H1 (cell line): ENCODE results near the gene CSHL1. TPM values are rescaled to one million over a fixed set of nuclear protein-coding genes. Genes with fewer than 3 reads are reported as not detected.
"Not testable (repeated sequence)": the region's sequence is repeated elsewhere in the genome, so short reads cannot be mapped to it uniquely, and the experiment has no call there.

Source experiments
- CTCF ChIA-PET: fragments of 300-600 bp; sonication (Branson Sonifier 250); formaldehyde crosslinking; loops from one replicate; lab custom pipeline; 2021; ENCODE audit not compliant: partially characterized antibody; lab: Charles Lee
- POLR2A ChIA-PET: fragments of 300-600 bp; sonication (Branson Sonifier 250); formaldehyde crosslinking; loops from one replicate; lab custom pipeline; 2021; ENCODE audit warnings: inconsistent platforms; ENCODE audit not compliant: partially characterized antibody; lab: Charles Lee
- DNase-seq, 2 experiments: peaks; one replicate each; pipeline versions ENCODE4 v3.0.0 to v3.0.0-alpha.2; 2010 to 2022; ENCODE audit warnings: low spot score in 2 of 2, low read depth in 1 of 2, mixed read lengths in 1 of 2
- FAIRE-seq: peaks from 2 replicates; lab custom pipeline; 2011; peaks lifted over from hg19 to GRCh38; lab: Jason Lieb, UNC
- H2AFZ ChIP-seq: 2 replicates; pipeline ENCODE4 v1.8.1; 2012; ENCODE audit warnings: low read length, inconsistent platforms
- H2AK5ac ChIP-seq: 2 replicates; pipeline ENCODE4 v1.6.1; 2013; ENCODE audit warnings: low read depth, low read length
- H2BK120ac ChIP-seq: replicated peaks from 2 replicates; pipeline ENCODE3; 2013; ENCODE audit warnings: low read depth, low read length, inconsistent platforms
- H2BK12ac ChIP-seq: 2 replicates; pipeline ENCODE4 v1.6.1; 2013; ENCODE audit warnings: low read depth, low read length
- H2BK15ac ChIP-seq: 2 replicates; pipeline ENCODE4 v1.6.1; 2013; ENCODE audit warnings: low read length
- H2BK20ac ChIP-seq: 2 replicates; pipeline ENCODE4 v1.6.1; 2013; ENCODE audit warnings: low read length
- H2BK5ac ChIP-seq: 2 replicates; pipeline ENCODE4 v1.6.1; 2013; ENCODE audit warnings: low read depth, low read length
- H3K14ac ChIP-seq: 2 replicates; pipeline ENCODE4 v1.6.1; 2013; ENCODE audit warnings: inconsistent platforms; ENCODE audit not compliant: insufficient read length
- H3K18ac ChIP-seq: 2 replicates; pipeline ENCODE4 v1.6.1; 2013; ENCODE audit warnings: low read length; ENCODE audit errors: extremely low read depth
- H3K23ac ChIP-seq: 2 replicates; pipeline ENCODE4 v1.6.1; 2013; ENCODE audit warnings: inconsistent platforms; ENCODE audit not compliant: insufficient read length
- H3K23me2 ChIP-seq: 2 replicates; pipeline ENCODE4 v1.6.1; 2013; ENCODE audit warnings: low read depth, low read length
- H3K27ac ChIP-seq: 2 replicates; pipeline ENCODE4 v1.6.1; 2011; ENCODE audit warnings: low read depth, low read length, inconsistent platforms
- H3K27me3 ChIP-seq, 4 experiments: replicated peaks in 1 of 4; 1 replicate in 1 of 4; 2 replicates in 3 of 4; pipeline versions ENCODE4 v1.6.1 to v1.8.1; 2011 to 2013; ENCODE audit warnings: low read length in 3 of 4, mild to moderate bottlenecking in 3 of 4, inconsistent platforms in 2 of 4, mixed read lengths in 2 of 4, moderate library complexity in 1 of 4; ENCODE audit not compliant: control insufficient read depth in 3 of 4, insufficient read depth in 3 of 4; ENCODE audit errors: extremely low read depth in 1 of 4
- H3K36me3 ChIP-seq, 4 experiments: 2 replicates each; pipeline versions ENCODE4 v1.6.1 to v1.8.1; 2011 to 2013; ENCODE audit warnings: mild to moderate bottlenecking in 4 of 4, low read length in 3 of 4, moderate library complexity in 2 of 4, control low read depth in 1 of 4, inconsistent platforms in 1 of 4; ENCODE audit not compliant: insufficient read depth in 4 of 4, control insufficient read depth in 2 of 4
- H3K4ac ChIP-seq: replicated peaks from 2 replicates; pipeline ENCODE3; 2013; ENCODE audit warnings: low read length, low read depth, mixed read lengths, inconsistent platforms; ENCODE audit not compliant: insufficient read length
- H3K4me1 ChIP-seq, 4 experiments: replicated peaks in 1 of 4; 1 replicate in 1 of 4; 2 replicates in 3 of 4; pipeline versions ENCODE4 v1.6.1 to v1.8.1; 2011 to 2013; ENCODE audit warnings: low read length in 3 of 4, inconsistent platforms in 2 of 4, mixed read lengths in 1 of 4; ENCODE audit not compliant: insufficient read depth in 4 of 4, control insufficient read depth in 3 of 4
- H3K4me2 ChIP-seq, 2 experiments: 2 replicates each; pipeline versions ENCODE4 v1.6.1 to v1.8.1; 2011 to 2013; ENCODE audit warnings: low read depth in 2 of 2, low read length in 2 of 2, control low read depth in 1 of 2, inconsistent platforms in 1 of 2, mild to moderate bottlenecking in 1 of 2; ENCODE audit not compliant: insufficient read depth in 1 of 2
- H3K4me3 ChIP-seq, 4 experiments: fragments of 200-600, 300-600 bp in 1 of 4; sonication (generic), shearing (Covaris generic), sonication (Bioruptor Twin) in 1 of 4; 2 replicates each; pipeline versions ENCODE4 v1.5.1 to v1.8.1; 2011 to 2016; ENCODE audit warnings: low read length in 4 of 4, low read depth in 3 of 4, control low read depth in 2 of 4, inconsistent platforms in 2 of 4, mild to moderate bottlenecking in 2 of 4, mixed read lengths in 1 of 4, moderate library complexity in 1 of 4; ENCODE audit not compliant: insufficient read depth in 2 of 4; ENCODE audit errors: extremely low read depth in 1 of 4
- H3K56ac ChIP-seq: replicated peaks from 2 replicates; pipeline ENCODE3; 2013; ENCODE audit warnings: low read depth, mild to moderate bottlenecking, mixed read lengths, low read length, inconsistent platforms; ENCODE audit not compliant: insufficient read length
- H3K79me1 ChIP-seq: 2 replicates; pipeline ENCODE4 v1.6.1; 2013; ENCODE audit warnings: low read depth, low read length, control low read depth
- H3K79me2 ChIP-seq, 2 experiments: 2 replicates each; pipeline versions ENCODE4 v1.6.1 to v1.8.1; 2012 to 2013; ENCODE audit warnings: low read length in 2 of 2, mild to moderate bottlenecking in 2 of 2, inconsistent platforms in 1 of 2; ENCODE audit not compliant: insufficient read depth in 2 of 2, control insufficient read depth in 1 of 2
- H3K9ac ChIP-seq, 4 experiments: replicated peaks in 1 of 4; 1 replicate in 1 of 4; 2 replicates in 3 of 4; pipeline versions ENCODE4 v1.6.1 to v1.8.1; 2011 to 2013; ENCODE audit warnings: low read depth in 3 of 4, low read length in 3 of 4, control low read depth in 2 of 4, mild to moderate bottlenecking in 2 of 4, moderate library complexity in 2 of 4, inconsistent platforms in 1 of 4; ENCODE audit errors: extremely low read depth in 1 of 4
- H3K9me3 ChIP-seq, 2 experiments: 2 replicates each; pipeline versions ENCODE4 v1.6.1 to v1.8.1; 2012 to 2013; ENCODE audit warnings: mild to moderate bottlenecking in 2 of 2, moderate library complexity in 2 of 2, control low read depth in 1 of 2, inconsistent platforms in 1 of 2, low read depth in 1 of 2, low read length in 1 of 2, mixed read lengths in 1 of 2; ENCODE audit not compliant: insufficient read depth in 2 of 2
- H4K20me1 ChIP-seq, 2 experiments: replicated peaks in 1 of 2; 2 replicates each; pipeline versions ENCODE3 to v1.8.1; 2011 to 2013; ENCODE audit warnings: inconsistent platforms in 2 of 2, low read length in 2 of 2, mild to moderate bottlenecking in 1 of 2; ENCODE audit not compliant: insufficient read depth in 2 of 2, control insufficient read depth in 1 of 2
- H4K5ac ChIP-seq: 2 replicates; pipeline ENCODE4 v1.6.1; 2013; ENCODE audit warnings: low read length, low read depth, mixed read lengths, inconsistent platforms; ENCODE audit not compliant: insufficient read length
- H4K8ac ChIP-seq: 2 replicates; pipeline ENCODE4 v1.8.0; 2013; ENCODE audit warnings: mild to moderate bottlenecking, moderate library complexity, low read length, inconsistent platforms; ENCODE audit not compliant: insufficient read depth; ENCODE audit errors: extremely low read depth
- H4K91ac ChIP-seq: replicated peaks from 2 replicates; pipeline ENCODE3; 2013; ENCODE audit warnings: low read length, mixed read lengths, inconsistent platforms; ENCODE audit not compliant: insufficient read length
- WGBS, 2 experiments: shearing (Covaris generic) in 1 of 2; methylation state at CpG; one replicate each; pipeline versions ENCODE4 v1.1.6 to v1.1.7; 2013 to 2015; ENCODE audit warnings: low lambda C conversion rate in 2 of 2, mixed read lengths in 2 of 2, inconsistent platforms in 1 of 2, low coverage in 1 of 2, missing lambda C conversion rate in 1 of 2; ENCODE audit not compliant: insufficient replicate concordance in 2 of 2, insufficient coverage in 1 of 2, insufficient read length in 1 of 2; ENCODE audit errors: extremely low coverage in 1 of 2, missing lambda C conversion rate in 1 of 2; 5-methylcytosine and 5-hydroxymethylcytosine counted together
- polyA plus RNA-seq, 7 experiments: library from polyadenylated mRNA; depleted of rRNA in 3 of 7; stranded (reverse) in 5 of 7; unstranded in 2 of 7; fragments of >200 nt in 5 of 7; fragments of 200-250 nt in 2 of 7; gene quantifications; 1 replicate in 5 of 7; 2 replicates in 1 of 7; 4 replicates in 1 of 7; pipeline versions ENCODE4 v1.2.1 to v1.2.3, GENCODE V29; 2011 to 2013; ENCODE audit warnings: missing spikeins in 2 of 7, mixed read lengths in 2 of 7
- total RNA-seq: library from RNA; stranded (reverse); fragmentation: NEBNext Ultra II Directional; extraction: Animal tissue kit (Norgen Biotek cat#: 25700); gene quantifications from 2 replicates; pipeline ENCODE4 v1.2.1, GENCODE V29; 2021

The CSHL1 gene
- total and polyA plus RNA-seq, 2 of the 8 experiments (the other 6 are each of a cell fraction or from before 2014, with no cell fraction given): not detected

- not testable (repeated sequence) for H3K79me1 ChIP-seq, H3K27me3 ChIP-seq, H3K18ac ChIP-seq, FAIRE-seq, H2BK20ac ChIP-seq, H2BK15ac ChIP-seq, H3K79me2 ChIP-seq, H3K27ac ChIP-seq, H3K23ac ChIP-seq, H2BK120ac ChIP-seq, H3K4me1 ChIP-seq, H3K23me2 ChIP-seq, H2AFZ ChIP-seq, H3K9me3 ChIP-seq, DNase-seq, H3K9ac ChIP-seq, H2AK5ac ChIP-seq, H3K14ac ChIP-seq, H4K91ac ChIP-seq, H4K5ac ChIP-seq, H3K4me3 ChIP-seq, H3K4me2 ChIP-seq, H2BK5ac ChIP-seq, H3K56ac ChIP-seq, H3K4ac ChIP-seq, H3K36me3 ChIP-seq, H2BK12ac ChIP-seq, H4K20me1 ChIP-seq, H4K8ac ChIP-seq
- POLR2A ChIA-PET: interaction anchor here (0.8 kb wide), 1 partner anchor 12 kb away, joined by 3 read pairs; the partner anchor contains the start of gene CSHL1
- CTCF ChIA-PET: interaction anchor here (1.1 to 9.9 kb wide), 10 partner anchors 9 to 235 kb away, joined by 3 to 45 read pairs (median 10); partner anchors contain the start of genes CSHL1 and GH1
- WGBS, 2 experiments: 94% methylated on average over 6 of the region's 6 CpGs; no CpG with 5 or more reads in 1 of the 2 experiments
These were observed 11.9 kb downstream of the CSHL1 start for GRCh38 chr17:63898899-63899798.
